Measurements from ENCODE around the gene ZER1.

ZER1 gene

GRCh38 chr9:128729766-128730517 lies 41.8 kb downstream of the ZER1 start:
- no peak overlapping the region for H3K4me3 Mint-ChIP-seq
- H3K27ac Mint-ChIP-seq = no peak overlapping the region
- peaks cover 30% of the 10 kb centered on the region for H3K4me1 Mint-ChIP-seq
- no peaks in the 10 kb centered on the region for H3K9me3 Mint-ChIP-seq
- no peaks in the 10 kb centered on the region for H3K27me3 Mint-ChIP-seq
- H3K36me3 Mint-ChIP-seq = no peaks in the 10 kb centered on the region

GRCh38 chr9:128729302-128729701 lies 42.4 kb downstream of the ZER1 start:
- Mint-ChIP-seq H3K4me1 (peaks cover 36% of the 10 kb centered on the region), H3K27ac (no peak overlapping the region), H3K4me3 (no peak overlapping the region), H3K27me3 (no peaks in the 10 kb centered on the region), H3K9me3 (no peaks in the 10 kb centered on the region), H3K36me3 (no peaks in the 10 kb centered on the region)

- Mint-ChIP-seq H3K9me3 (no peaks in the 10 kb centered on the region), H3K36me3 (no peaks in the 10 kb centered on the region), H3K4me3 (no peak overlapping the region), H3K27ac (no peak overlapping the region), H3K4me1 (peaks cover 43% of the 10 kb centered on the region), H3K27me3 (no peaks in the 10 kb centered on the region)
Observed at GRCh38 chr9:128728298-128728697, 43.4 kb downstream of the ZER1 start.

- no peak overlapping the region for H3K4me3 Mint-ChIP-seq
- no peaks in the 10 kb centered on the region for H3K9me3 Mint-ChIP-seq
- H3K27me3 Mint-ChIP-seq = no peaks in the 10 kb centered on the region
- peak overlapping the region; percentile 55 for H3K27ac Mint-ChIP-seq
- H3K36me3 Mint-ChIP-seq = no peaks in the 10 kb centered on the region
- H3K4me1 Mint-ChIP-seq = peaks cover 48% of the 10 kb centered on the region
Observed at GRCh38 chr9:128727640-128728248, 44.0 kb downstream of the ZER1 start.

- no peaks in the 10 kb centered on the region for H3K36me3 Mint-ChIP-seq
- peak overlapping the region; percentile 94 for H3K4me3 Mint-ChIP-seq
- no peaks in the 10 kb centered on the region for H3K27me3 Mint-ChIP-seq
Observed at GRCh38 chr9:128724744-128725211, 46.9 kb downstream of the ZER1 start.

GRCh38 chr9:128723866-128724743 lies 47.6 kb downstream of the ZER1 start, which contains the start of gene ZDHHC12:
TSS of gene ZDHHC12 (minus strand) at chr9:128724127. CDS start at chr9:128724093, 34 bp downstream.
- Mint-ChIP-seq H3K27ac (peak within 1 kb of the TSS; percentile 89), H3K4me1 (peaks cover 51% of the 10 kb centered on the region)

More at GRCh38 chr9:128724744-128725211, 46.9 kb downstream of the ZER1 start:
- H3K9me3 Mint-ChIP-seq = no peaks in the 10 kb centered on the region
- H3K4me1 Mint-ChIP-seq = peaks cover 51% of the 10 kb centered on the region
- peak overlapping the region; percentile 85 for H3K27ac Mint-ChIP-seq

GRCh38 chr9:128723352-128723865 lies 48.3 kb downstream of the ZER1 start:
- Mint-ChIP-seq H3K27me3 (no peaks in the 10 kb centered on the region), H3K9me3 (no peaks in the 10 kb centered on the region), H3K36me3 (no peaks in the 10 kb centered on the region), H3K4me1 (peaks cover 51% of the 10 kb centered on the region), H3K4me3 (peak overlapping the region; percentile 94), H3K27ac (peak overlapping the region; percentile 89)

More at GRCh38 chr9:128723866-128724743, 47.6 kb downstream of the ZER1 start, which contains the start of gene ZDHHC12:
- Mint-ChIP-seq H3K36me3 (no peaks in the 10 kb centered on the region), H3K4me3 (peak within 1 kb of the TSS; percentile 94), H3K9me3 (no peaks in the 10 kb centered on the region), H3K27me3 (no peaks in the 10 kb centered on the region)

- H3K27ac Mint-ChIP-seq = peak overlapping the region; percentile 73
- H3K36me3 Mint-ChIP-seq = no peaks in the 10 kb centered on the region
- no peaks in the 10 kb centered on the region for H3K27me3 Mint-ChIP-seq
- no peaks in the 10 kb centered on the region for H3K9me3 Mint-ChIP-seq
- H3K4me3 Mint-ChIP-seq = peak overlapping the region; percentile 94
- H3K4me1 Mint-ChIP-seq = peaks cover 44% of the 10 kb centered on the region
Observed at GRCh38 chr9:128722380-128723351, 49.1 kb downstream of the ZER1 start.

GRCh38 chr9:128721487-128722010 lies 50.2 kb downstream of the ZER1 start:
- Mint-ChIP-seq H3K27ac (no peak overlapping the region), H3K4me1 (peaks cover 34% of the 10 kb centered on the region)

GRCh38 chr9:128720841-128721486 lies 50.8 kb downstream of the ZER1 start:
- no peaks in the 10 kb centered on the region for H3K36me3 Mint-ChIP-seq
- no peak overlapping the region for H3K27ac Mint-ChIP-seq
- H3K4me1 Mint-ChIP-seq = peaks cover 29% of the 10 kb centered on the region
- peak overlapping the region; percentile 36 for H3K4me3 Mint-ChIP-seq
- no peaks in the 10 kb centered on the region for H3K27me3 Mint-ChIP-seq
- H3K9me3 Mint-ChIP-seq = no peaks in the 10 kb centered on the region

More at GRCh38 chr9:128721487-128722010, 50.2 kb downstream of the ZER1 start:
- Mint-ChIP-seq H3K36me3 (no peaks in the 10 kb centered on the region), H3K9me3 (no peaks in the 10 kb centered on the region), H3K27me3 (no peaks in the 10 kb centered on the region), H3K4me3 (no peak overlapping the region)

- Mint-ChIP-seq H3K9me3 (no peaks in the 10 kb centered on the region), H3K27ac (no peak overlapping the region), H3K36me3 (no peaks in the 10 kb centered on the region), H3K4me3 (no peak overlapping the region), H3K4me1 (peaks cover 22% of the 10 kb centered on the region), H3K27me3 (no peaks in the 10 kb centered on the region)
Observed at GRCh38 chr9:128719919-128720605, 51.7 kb downstream of the ZER1 start.

GRCh38 chr9:128718475-128718874 lies 53.3 kb downstream of the ZER1 start:
- Mint-ChIP-seq H3K4me1 (peaks cover 10% of the 10 kb centered on the region), H3K27ac (no peak overlapping the region), H3K27me3 (no peaks in the 10 kb centered on the region), H3K4me3 (no peak overlapping the region), H3K36me3 (no peaks in the 10 kb centered on the region), H3K9me3 (no peaks in the 10 kb centered on the region)

GRCh38 chr9:128718047-128718446 lies 53.7 kb downstream of the ZER1 start:
- no peak overlapping the region for H3K4me3 Mint-ChIP-seq
- H3K27ac Mint-ChIP-seq = no peak overlapping the region
- peaks cover 6% of the 10 kb centered on the region for H3K4me1 Mint-ChIP-seq
- H3K9me3 Mint-ChIP-seq = no peaks in the 10 kb centered on the region
- H3K36me3 Mint-ChIP-seq = no peaks in the 10 kb centered on the region
- H3K27me3 Mint-ChIP-seq = no peaks in the 10 kb centered on the region

All from activated naive CD4-positive, alpha-beta T cell treated with anti-CD3 and anti-CD28 coated beads, Interleukin-2, amount 50 U/mL, for 24 hours (primary cell).